Nephron progenitor cell (in vitro differentiated cells): ENCODE data around the gene ERC1.

ENCODE experiments used
- DNase-seq: peaks from one replicate; pipeline ENCODE4 v3.0.0; 2021
- H3K27ac Mint-ChIP-seq: 2 replicates; pipeline ENCODE4 v1.8.0; 2021; ENCODE audit warnings: mild to moderate bottlenecking, moderate library complexity, mixed read lengths
- H3K27me3 Mint-ChIP-seq: 2 replicates; pipeline ENCODE4 v1.8.0; 2021; ENCODE audit warnings: mild to moderate bottlenecking, low read depth, mixed read lengths; ENCODE audit not compliant: poor library complexity
- H3K36me3 Mint-ChIP-seq: 2 replicates; pipeline ENCODE4 v1.8.0; 2021; ENCODE audit warnings: low read depth, mixed read lengths
- H3K4me1 Mint-ChIP-seq: 2 replicates; pipeline ENCODE4 v1.8.0; 2021; ENCODE audit warnings: mixed read lengths
- H3K4me3 Mint-ChIP-seq: 2 replicates; pipeline ENCODE4 v1.8.0; 2021; ENCODE audit warnings: mild to moderate bottlenecking, moderate library complexity, mixed read lengths
- H3K9me3 Mint-ChIP-seq: 2 replicates; pipeline ENCODE4 v1.8.0; 2021; ENCODE audit warnings: mild to moderate bottlenecking, moderate library complexity, mixed read lengths
- CTCF ChIP-seq: fragments of 200-600 bp; sonication (generic); IDR thresholded peaks from 2 replicates; pipeline ENCODE4 v1.5.0; 2021; ENCODE audit warnings: antibody characterized with exemption

The ERC1 gene

GRCh38 chr12:1491983-1492697 is 501.1 kb downstream of the ERC1 start:
- TF ChIP-seq CTCF, result no peak
- Mint-ChIP-seq H3K27me3 (no peaks in the 10 kb centered on the region), H3K4me1 (peaks cover 73% of the 10 kb centered on the region), H3K36me3 (peaks cover 51% of the 10 kb centered on the region), H3K4me3 (peak overlapping the region; percentile 56), H3K27ac (peak overlapping the region; percentile 82), H3K9me3 (no peaks in the 10 kb centered on the region)
- DNase-seq, result no peak

GRCh38 chr12:1493781-1494565 is 502.9 kb downstream of the ERC1 start:
- peak overlapping the region; percentile 86 for H3K27ac Mint-ChIP-seq

DNA sequence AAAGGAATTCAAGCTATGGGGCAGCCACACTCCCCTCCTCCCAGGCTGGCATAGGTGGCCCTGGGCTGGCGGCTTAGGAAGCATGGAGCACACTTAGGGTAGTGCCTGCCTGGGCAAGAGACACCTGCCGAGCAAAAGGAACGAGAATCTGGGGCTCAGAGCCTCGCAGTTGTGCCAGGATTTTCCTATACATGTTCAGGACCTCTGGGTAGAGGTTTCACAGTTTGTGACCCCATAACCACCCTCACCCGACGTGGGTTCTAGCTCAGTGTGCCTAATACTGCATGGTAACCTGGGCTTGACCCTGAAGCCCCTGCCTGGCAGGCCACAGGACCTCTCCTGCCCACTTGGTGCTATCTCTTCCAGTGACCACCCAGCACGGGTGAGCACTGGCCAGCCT is 503.8 kb downstream of the ERC1 start:
- Mint-ChIP-seq H3K27me3 (no peaks in the 10 kb centered on the region), H3K4me1 (peaks cover 71% of the 10 kb centered on the region), H3K4me3 (no peak overlapping the region), H3K9me3 (peaks cover 8% of the 10 kb centered on the region), H3K27ac (no peak overlapping the region), H3K36me3 (peaks cover 51% of the 10 kb centered on the region)
- DNase-seq, result no peak
- no peak for TF ChIP-seq CTCF

More at GRCh38 chr12:1493781-1494565, 502.9 kb downstream of the ERC1 start:
- no peak for DNase-seq
- Mint-ChIP-seq H3K4me3 (no peak overlapping the region), H3K27me3 (no peaks in the 10 kb centered on the region), H3K36me3 (peaks cover 54% of the 10 kb centered on the region), H3K4me1 (peaks cover 73% of the 10 kb centered on the region), H3K9me3 (peaks cover 4% of the 10 kb centered on the region)
- TF ChIP-seq CTCF, result no peak

GRCh38 chr12:1496162-1496900 is 505.3 kb downstream of the ERC1 start:
- Mint-ChIP-seq H3K27me3 (no peaks in the 10 kb centered on the region), H3K36me3 (peaks cover 39% of the 10 kb centered on the region), H3K9me3 (peaks cover 8% of the 10 kb centered on the region), H3K27ac (no peak overlapping the region), H3K4me3 (no peak overlapping the region), H3K4me1 (peaks cover 71% of the 10 kb centered on the region)
- no peak for TF ChIP-seq CTCF
- DNase-seq, result no peak

DNA sequence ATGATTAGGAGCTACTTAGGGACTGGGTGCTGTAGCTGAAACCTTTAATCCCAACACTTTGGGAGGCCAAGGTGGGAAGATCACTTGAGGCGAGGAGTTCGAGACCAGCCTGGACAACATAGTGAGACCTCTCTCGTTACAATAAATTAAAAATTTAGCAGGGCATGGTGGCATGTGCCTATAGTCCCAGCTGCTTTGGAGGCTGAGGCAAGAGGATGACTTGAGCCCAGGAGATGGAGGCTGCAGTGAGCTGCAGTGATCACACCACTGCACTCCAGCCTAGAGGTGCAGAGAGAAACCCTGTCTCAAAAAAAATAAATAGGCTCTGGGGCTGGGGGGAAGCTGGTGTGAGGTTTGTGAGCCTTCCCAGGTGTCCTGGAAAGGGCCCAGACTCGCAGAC is 506.1 kb downstream of the ERC1 start:
- no peak for DNase-seq
- no peak for TF ChIP-seq CTCF
- no peaks in the 10 kb centered on the region for H3K27me3 Mint-ChIP-seq
- no peak overlapping the region for H3K4me3 Mint-ChIP-seq
- peaks cover 67% of the 10 kb centered on the region for H3K4me1 Mint-ChIP-seq
- peaks cover 8% of the 10 kb centered on the region for H3K9me3 Mint-ChIP-seq
- no peak overlapping the region for H3K27ac Mint-ChIP-seq
- H3K36me3 Mint-ChIP-seq, result peaks cover 31% of the 10 kb centered on the region
